Activated CD8-positive, alpha-beta memory T cell treated with anti-CD3 and anti-CD28 coated beads, Interleukin-2, amount 50 U/mL, for 1 hour (primary cell): ENCODE results near the gene MARCHF3.
"Not testable (repeated sequence)": the region's sequence is repeated elsewhere in the genome, so short reads cannot be mapped to it uniquely, and the experiment has no call there.

Experiments used
- DNase-seq: peaks from one replicate; pipeline ENCODE4 v3.0.0-alpha.2; 2020; ENCODE audit errors: extremely low read depth

The MARCHF3 gene

GRCh38 chr5:126918615-126918957 lies 111.8 kb downstream of the MARCHF3 start:
- no peak for DNase-seq

GRCh38 chr5:126917918-126918614 lies 112.3 kb downstream of the MARCHF3 start:
- DNase-seq = no peak

DNA sequence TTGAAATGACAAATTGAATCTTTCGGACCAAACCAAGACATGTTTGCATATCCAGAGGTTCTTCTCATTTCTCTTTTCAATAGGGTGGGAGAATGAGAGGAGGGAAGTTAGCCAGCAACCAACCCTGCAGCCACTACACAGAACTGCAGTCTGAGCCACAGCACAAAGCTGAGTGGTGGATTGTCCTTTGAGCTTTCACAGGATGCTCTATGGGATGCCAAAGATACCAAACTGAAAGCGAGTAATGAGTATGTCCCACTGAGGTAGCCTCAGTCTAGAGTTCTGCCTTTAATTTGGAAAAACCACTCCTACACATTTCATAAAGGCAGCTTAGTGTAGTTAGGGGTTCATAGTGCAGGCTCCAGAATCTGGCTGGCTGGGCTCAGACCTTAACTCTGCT lies 114.9 kb downstream of the MARCHF3 start:
- DNase-seq = no peak

GRCh38 chr5:126914801-126915436 lies 115.4 kb downstream of the MARCHF3 start:
- no peak for DNase-seq

- DNase-seq = no peak
These were observed 117.7 kb downstream of the MARCHF3 start for GRCh38 chr5:126912616-126913200.

DNA sequence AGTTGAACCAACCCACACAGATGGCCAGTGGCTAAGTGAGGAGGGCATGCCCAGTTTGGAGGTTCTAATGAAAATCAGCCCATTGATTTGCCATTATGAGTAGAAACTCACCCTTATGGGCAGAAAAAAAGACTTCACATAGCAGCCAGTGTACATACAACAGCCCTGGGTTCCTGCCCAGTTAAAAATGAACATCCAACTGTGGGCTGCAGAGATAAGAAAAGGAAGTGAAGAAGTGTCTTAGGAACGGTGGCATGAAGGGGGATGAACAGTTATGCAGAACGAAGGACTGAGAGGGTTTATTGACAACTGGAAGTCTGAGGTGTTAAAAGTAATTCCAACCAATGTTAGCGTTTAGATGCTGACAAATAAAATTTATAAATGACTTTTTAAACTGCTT lies 118.4 kb downstream of the MARCHF3 start:
- DNase-seq = no peak

- DNase-seq = no peak
These were observed 120.5 kb downstream of the MARCHF3 start for GRCh38 chr5:126909856-126910255.

DNA sequence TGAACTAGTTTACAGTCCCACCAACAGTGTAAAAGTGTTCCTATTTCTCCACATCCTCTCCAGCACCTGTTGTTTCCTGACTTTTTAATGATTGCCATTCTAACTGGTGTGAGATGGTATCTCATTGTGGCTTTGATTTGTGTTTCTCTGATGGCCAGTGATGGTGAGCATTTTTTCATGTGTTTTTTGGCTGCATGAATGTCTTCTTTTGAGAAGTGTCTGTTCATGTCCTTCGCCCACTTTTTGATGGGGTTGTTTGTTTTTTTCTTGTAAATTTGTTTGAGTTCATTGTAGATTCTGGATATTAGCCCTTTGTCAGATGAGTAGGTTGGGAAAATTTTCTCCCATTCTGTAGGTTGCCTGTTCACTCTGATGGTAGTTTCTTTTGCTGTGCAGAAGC lies 126.0 kb downstream of the MARCHF3 start:
- not testable (repeated sequence) for DNase-seq

DNA sequence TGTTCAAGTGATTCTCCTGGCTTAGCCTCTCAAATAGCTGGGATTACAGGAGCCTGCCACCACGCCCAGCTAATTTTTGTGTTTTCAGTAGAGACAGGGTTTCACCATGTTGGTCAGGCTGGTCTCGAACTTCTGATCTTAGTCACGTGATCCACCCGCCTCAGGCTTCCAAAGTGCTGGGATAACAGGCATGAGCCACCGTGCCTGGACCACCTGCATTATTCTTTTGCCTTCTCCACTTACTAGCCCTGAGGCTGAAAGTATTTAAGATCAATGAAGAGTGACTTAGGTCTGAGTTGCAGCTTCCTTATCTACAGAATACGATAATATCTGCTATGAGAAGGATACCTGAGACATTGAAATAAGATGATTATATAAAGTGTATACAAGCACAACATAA lies 129.6 kb downstream of the MARCHF3 start:
- no peak for DNase-seq

DNA sequence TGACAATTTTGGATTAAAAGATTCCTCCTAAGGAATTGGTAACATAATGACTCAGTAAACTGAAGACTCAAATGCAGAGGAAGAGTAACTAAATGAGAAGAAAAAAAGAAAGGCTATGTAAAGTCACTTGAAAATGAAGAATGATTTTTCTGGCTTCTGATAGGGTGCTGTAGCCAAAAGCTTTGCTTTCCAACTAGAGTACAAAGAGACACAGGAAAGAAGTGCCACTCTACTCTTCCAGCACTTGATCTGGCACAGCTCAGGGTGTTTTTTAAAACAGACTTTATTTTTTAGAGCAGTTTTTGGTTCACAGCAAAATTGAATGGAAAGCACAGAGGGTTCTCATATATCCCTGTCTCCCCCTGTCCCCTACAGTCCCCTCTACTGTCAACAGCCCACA lies 130.9 kb downstream of the MARCHF3 start:
- no peak for DNase-seq

- DNase-seq = no peak
These were observed 132.3 kb downstream of the MARCHF3 start for GRCh38 chr5:126897851-126898630.

GRCh38 chr5:126896170-126896702 lies 134.1 kb downstream of the MARCHF3 start:
- DNase-seq = no peak

- not testable (repeated sequence) for DNase-seq
These were observed 134.6 kb downstream of the MARCHF3 start for GRCh38 chr5:126895712-126896111.

GRCh38 chr5:126890414-126890813 lies 139.9 kb downstream of the MARCHF3 start:
- DNase-seq = not testable (repeated sequence)

DNA sequence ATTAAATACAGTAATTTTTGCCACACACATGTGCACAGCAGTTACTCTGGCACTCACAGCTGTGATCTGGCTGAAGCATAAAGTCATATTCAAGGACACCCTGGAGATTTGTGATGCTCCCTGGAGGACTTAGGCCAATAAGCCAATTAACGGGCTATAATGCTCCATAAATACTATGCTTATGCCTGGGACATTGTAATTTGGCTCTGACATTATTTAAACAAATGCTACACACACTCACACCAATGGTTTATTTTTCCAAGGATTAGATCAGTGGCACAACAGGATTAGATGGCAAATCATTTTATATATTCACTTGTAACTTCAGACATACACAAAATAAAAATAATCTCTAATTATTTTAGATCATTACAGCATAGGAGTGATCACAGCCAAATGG lies 142.2 kb downstream of the MARCHF3 start:
- no peak for DNase-seq

GRCh38 chr5:126884269-126884819 lies 146.0 kb downstream of the MARCHF3 start:
- no peak for DNase-seq

GRCh38 chr5:126883564-126884245 lies 146.7 kb downstream of the MARCHF3 start:
- DNase-seq = no peak

DNA sequence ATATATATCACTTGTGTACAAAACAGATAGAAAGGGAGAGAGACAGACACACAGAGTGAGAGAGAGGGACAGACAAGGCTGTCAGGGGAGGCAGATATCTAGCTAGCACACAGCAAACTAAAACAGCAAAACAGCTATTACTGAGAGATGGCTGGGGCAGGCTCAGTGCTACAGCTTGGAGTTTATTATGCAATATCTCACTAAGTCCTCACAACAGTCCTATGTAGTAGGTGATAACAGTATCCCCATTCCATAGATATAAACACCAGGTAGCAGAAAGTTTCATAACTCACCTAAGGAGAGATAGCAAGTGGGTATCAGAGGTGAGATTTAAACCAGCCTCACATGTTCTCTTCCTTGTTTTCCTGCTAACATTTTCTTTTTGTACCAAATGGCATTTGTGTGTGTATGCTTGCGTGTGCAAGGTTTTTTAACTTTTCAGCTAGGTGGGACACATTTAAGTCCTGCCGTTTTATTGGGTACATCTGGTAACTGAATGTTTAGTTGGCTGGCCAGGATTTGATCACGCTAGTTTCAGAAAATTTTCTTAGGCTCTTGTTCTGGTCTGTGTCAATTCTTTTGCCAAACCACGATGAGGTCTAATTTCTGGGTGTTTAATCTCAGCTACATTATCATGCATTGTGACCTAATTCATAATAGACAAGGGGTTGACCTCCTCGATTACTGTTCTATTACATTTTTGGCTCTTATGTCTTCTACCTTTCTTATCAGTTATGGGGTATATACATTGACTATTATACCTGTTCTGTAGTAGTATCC lies 148.3 kb downstream of the MARCHF3 start:
- DNase-seq = no peak

- no peak for DNase-seq
These were observed 151.7 kb downstream of the MARCHF3 start for GRCh38 chr5:126878634-126879033.

GRCh38 chr5:126878085-126878484 lies 152.3 kb downstream of the MARCHF3 start:
- DNase-seq = no peak

DNA sequence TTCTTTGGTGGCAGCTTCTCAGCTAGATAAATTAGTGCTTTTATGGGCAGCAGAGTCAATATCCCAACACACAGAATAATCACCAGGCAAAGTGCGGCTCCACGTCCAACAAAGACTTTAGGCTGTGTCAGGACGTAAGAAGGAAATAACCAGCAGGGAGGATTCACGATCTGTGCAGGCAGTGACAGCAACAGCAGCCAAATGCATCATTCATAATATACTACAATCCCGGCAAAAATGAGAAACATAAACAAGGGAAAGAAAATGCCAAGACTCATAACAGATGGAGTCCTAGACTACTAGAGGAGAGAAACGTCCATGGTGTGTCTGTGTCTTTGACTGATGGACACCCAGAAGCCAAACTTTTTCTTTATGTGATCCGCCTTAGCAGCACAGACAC lies 152.8 kb downstream of the MARCHF3 start:
- no peak for DNase-seq
